IMR-90 (cell line): Measurements from ENCODE around the gene MFSD2A. TPM values are rescaled to one million over a fixed set of nuclear protein-coding genes. Genes with fewer than 3 reads are reported as not detected.

ENCODE experiments used
- ATAC-seq: fragments of 200-7000 bp; cut with Tn5 transposase; 2 replicates; pipeline ENCODE4 v1.9.1; 2020; ENCODE audit warnings: low read depth, mild to moderate bottlenecking, moderate library complexity
- BruUV-seq: library from RNA; stranded (reverse); fragments of 400-500 nt; replicated peaks from 2 replicates; lab custom pipeline; 2021; lab: Mats Ljungman, UMichigan
- CTCF ChIA-PET: fragments of 300-600 bp; formaldehyde crosslinking; extraction: SDS; loops from one replicate; lab custom pipeline; 2021; ENCODE audit warnings: antibody characterized with exemption; lab: Yijun Ruan, JAX
- POLR2A ChIA-PET: fragments of 300-600 bp; sonication (Branson Sonifier 250); formaldehyde crosslinking; loops from one replicate; lab custom pipeline; 2022; ENCODE audit warnings: antibody characterized with exemption; ENCODE audit not compliant: unreplicated experiment; lab: Charles Lee
- DNase-seq: peaks from one replicate; pipeline ENCODE4 v3.0.0; 2013
- H2AFZ ChIP-seq: replicated peaks from 2 replicates; pipeline ENCODE3; 2013; ENCODE audit warnings: low read length, mild to moderate bottlenecking; ENCODE audit not compliant: poor library complexity
- H2AK5ac ChIP-seq: 2 replicates; pipeline ENCODE4 v1.6.1; 2013; ENCODE audit warnings: low read depth, low read length, inconsistent platforms
- H2AK9ac ChIP-seq: replicated peaks from 2 replicates; pipeline ENCODE3; 2013; ENCODE audit warnings: mild to moderate bottlenecking, low read depth, low read length, moderate library complexity; ENCODE audit not compliant: poor library complexity
- H2BK120ac ChIP-seq: 2 replicates; pipeline ENCODE4 v1.6.1; 2013; ENCODE audit warnings: low read depth, low read length, inconsistent platforms
- H2BK15ac ChIP-seq: 3 replicates; pipeline ENCODE4 v1.6.1; 2013; ENCODE audit warnings: low read depth, low read length, inconsistent platforms
- H2BK20ac ChIP-seq: 2 replicates; pipeline ENCODE4 v1.6.1; 2013; ENCODE audit warnings: low read depth, mild to moderate bottlenecking, inconsistent platforms, low read length, moderate library complexity
- H2BK5ac ChIP-seq: 2 replicates; pipeline ENCODE4 v1.6.1; 2013; ENCODE audit warnings: mild to moderate bottlenecking, low read depth, low read length, inconsistent platforms; ENCODE audit not compliant: poor library complexity, severe bottlenecking
- H3K14ac ChIP-seq: replicated peaks from 2 replicates; pipeline ENCODE4 v1.6.1; 2013; ENCODE audit warnings: low read depth, low read length, inconsistent platforms
- H3K18ac ChIP-seq: 2 replicates; pipeline ENCODE4 v1.6.1; 2013; ENCODE audit warnings: low read depth, low read length, control low read depth
- H3K23ac ChIP-seq: 2 replicates; pipeline ENCODE4 v1.6.1; 2013; ENCODE audit warnings: low read depth, low read length, inconsistent platforms
- H3K27ac ChIP-seq: 2 replicates; pipeline ENCODE4 v1.5.1; 2013; ENCODE audit warnings: mild to moderate bottlenecking, control low read depth, low read length; ENCODE audit not compliant: insufficient read depth
- H3K27me3 ChIP-seq: 2 replicates; pipeline ENCODE4 v1.6.1; 2013; ENCODE audit warnings: low read length; ENCODE audit not compliant: control insufficient read depth, insufficient read depth
- H3K36me3 ChIP-seq: 2 replicates; pipeline ENCODE4 v1.6.1; 2013; ENCODE audit warnings: low read length, mixed read lengths; ENCODE audit not compliant: control insufficient read depth, insufficient read depth
- H3K4ac ChIP-seq: 2 replicates; pipeline ENCODE4 v1.6.1; 2013; ENCODE audit warnings: low read depth, low read length, inconsistent platforms
- H3K4me1 ChIP-seq: 2 replicates; pipeline ENCODE4 v1.6.1; 2013; ENCODE audit warnings: low read length, mixed read lengths; ENCODE audit not compliant: control insufficient read depth, insufficient read depth
- H3K4me2 ChIP-seq: 2 replicates; pipeline ENCODE4 v1.6.1; 2013; ENCODE audit warnings: low read depth, mild to moderate bottlenecking, control low read depth, low read length, moderate library complexity
- H3K4me3 ChIP-seq: 2 replicates; pipeline ENCODE4 v1.5.1; 2013; ENCODE audit warnings: low read depth, mild to moderate bottlenecking, control low read depth, low read length, moderate library complexity; ENCODE audit not compliant: insufficient read depth
- H3K56ac ChIP-seq: 2 replicates; pipeline ENCODE4 v1.6.1; 2013; ENCODE audit warnings: low read length, inconsistent platforms; ENCODE audit not compliant: insufficient read depth; ENCODE audit errors: extremely low read depth
- H3K79me1 ChIP-seq, 2 experiments: 2 replicates each; pipeline ENCODE4 v1.6.1; 2013; ENCODE audit warnings: low read length in 2 of 2, inconsistent platforms in 1 of 2, low read depth in 1 of 2
- H3K9ac ChIP-seq: 2 replicates; pipeline ENCODE4 v1.6.1; 2013; ENCODE audit warnings: low read depth, low read length, control low read depth
- H3K9me1 ChIP-seq: 2 replicates; pipeline ENCODE4 v1.6.1; 2013; ENCODE audit warnings: low read length, inconsistent platforms; ENCODE audit not compliant: insufficient read depth
- H3K9me3 ChIP-seq: 2 replicates; pipeline ENCODE4 v1.6.1; 2013; ENCODE audit warnings: low read length; ENCODE audit not compliant: control insufficient read depth, insufficient read depth
- H4K20me1 ChIP-seq: 2 replicates; pipeline ENCODE4 v1.6.1; 2013; ENCODE audit warnings: low read length, inconsistent platforms; ENCODE audit not compliant: insufficient read depth
- H4K5ac ChIP-seq: 2 replicates; pipeline ENCODE4 v1.6.1; 2013; ENCODE audit warnings: mild to moderate bottlenecking, low read depth, low read length, control low read depth
- H4K8ac ChIP-seq, 2 experiments: 2 replicates each; pipeline ENCODE4 v1.6.1; 2013; ENCODE audit warnings: low read depth in 2 of 2, low read length in 2 of 2, control low read depth in 1 of 2, inconsistent platforms in 1 of 2
- H4K91ac ChIP-seq: 2 replicates; pipeline ENCODE4 v1.6.1; 2013; ENCODE audit warnings: low read depth, low read length, inconsistent platforms; ENCODE audit not compliant: insufficient read depth
- BHLHE40 ChIP-seq: fragments of 150-350 bp; IDR thresholded peaks from 2 replicates; pipeline ENCODE4 v1.6.1; 2016; ENCODE audit warnings: mild to moderate bottlenecking, low read depth, low read length
- CEBPB ChIP-seq: IDR thresholded peaks from 2 replicates; pipeline ENCODE4 v1.6.1; 2012; ENCODE audit warnings: low read depth, low read length, improper control_type of control experiment
- CHD1 ChIP-seq: IDR thresholded peaks from 2 replicates; pipeline ENCODE4 v1.6.1; 2012; ENCODE audit warnings: low read depth, low read length, improper control_type of control experiment
- ELK1 ChIP-seq: fragments of 150-350 bp; IDR thresholded peaks from 2 replicates; pipeline ENCODE4 v1.6.1; 2016; ENCODE audit warnings: low read depth, mild to moderate bottlenecking, low read length, moderate library complexity, borderline replicate concordance
- FOS ChIP-seq: fragments of 150-350 bp; IDR thresholded peaks from 2 replicates; pipeline ENCODE4 v1.6.1; 2016; ENCODE audit warnings: low read depth, low read length
- MAFK ChIP-seq: IDR thresholded peaks from 2 replicates; pipeline ENCODE4 v1.6.1; 2012; ENCODE audit warnings: low read depth, low read length, improper control_type of control experiment
- MAZ ChIP-seq: IDR thresholded peaks from 2 replicates; pipeline ENCODE4 v1.6.1; 2012; ENCODE audit warnings: low read depth, mild to moderate bottlenecking, low read length, improper control_type of control experiment, moderate library complexity, borderline replicate concordance
- NFE2L2 ChIP-seq: fragments of 150-350 bp; IDR thresholded peaks from 2 replicates; pipeline ENCODE4 v1.6.1; 2016; ENCODE audit warnings: low read depth, mild to moderate bottlenecking, low read length
- POLR2A ChIP-seq: IDR thresholded peaks from 2 replicates; pipeline ENCODE4 v1.6.1; 2012; ENCODE audit warnings: mild to moderate bottlenecking, low read depth, low read length
- RFX5 ChIP-seq: IDR thresholded peaks from 2 replicates; pipeline ENCODE4 v1.8.0; 2012; ENCODE audit warnings: low read depth, mild to moderate bottlenecking, low read length, moderate library complexity
- SMC3 ChIP-seq: fragments of 150-350 bp; IDR thresholded peaks from 2 replicates; pipeline ENCODE4 v1.6.1; 2016; ENCODE audit warnings: low read depth, mild to moderate bottlenecking, antibody characterized with exemption, low read length, moderate library complexity
- USF2 ChIP-seq: fragments of 150-350 bp; IDR thresholded peaks from 2 replicates; pipeline ENCODE4 v1.6.1; 2017; ENCODE audit warnings: mild to moderate bottlenecking, antibody characterized with exemption, low read length, low read depth
- WGBS, 2 experiments: methylation state at CpG; one replicate each; pipeline versions ENCODE4 v1.1.5 to v1.1.7; 2013; ENCODE audit warnings: missing lambda C conversion rate in 2 of 2; ENCODE audit not compliant: insufficient read length in 1 of 2; ENCODE audit errors: extremely low coverage in 2 of 2; 5-methylcytosine and 5-hydroxymethylcytosine counted together
- dilution Hi-C: fragments of 300-500 bp; cut with HindIII; formaldehyde crosslinking; loops from one replicate; pipeline ENCODE4 v1.14.3; 2018; ENCODE audit warnings: low sequenced_read_pairs; ENCODE audit not compliant: unreplicated experiment
- in situ Hi-C: fragments of 300-500 bp; cut with MboI; formaldehyde crosslinking; loops from 3 replicates; pipeline ENCODE4 v1.14.3; 2019; ENCODE audit warnings: low sequenced_read_pairs, inconsistent platforms, mixed read lengths
- intact Hi-C: fragments of 100-400 bp; cut with micrococcal nuclease; formaldehyde crosslinking; loops from 2 replicates; pipeline ENCODE4 v1.10.0; 2022
- polyA plus RNA-seq, 3 experiments: library from polyadenylated mRNA; depleted of rRNA; stranded (reverse); fragments of >200 nt; gene quantifications; 2 replicates each; pipeline ENCODE4 v1.2.3, GENCODE V29; 2012; ENCODE audit warnings: low replicate concordance in 1 of 3
- total RNA-seq: library from RNA; depleted of rRNA; stranded (reverse); fragments of >200 nt; gene quantifications from 2 replicates; pipeline ENCODE4 v1.2.3, GENCODE V29; 2012

The MFSD2A gene
- total and polyA plus RNA-seq, 2 of the 4 experiments (the other 2 are of a cell fraction): 5.7 to 7.3 TPM

- in situ Hi-C loops: no loop called here
- Histone ChIP-seq H3K79me1 (no peaks in the 10 kb centered on the region), H3K36me3 (no peaks in the 10 kb centered on the region), H3K23ac (no peak overlapping the region), H3K56ac (no peak overlapping the region), H3K9ac (no peak overlapping the region), H3K4me2 (no peak overlapping the region), H2BK15ac (no peak overlapping the region), H2BK120ac (no peak overlapping the region), H2BK5ac (no peak overlapping the region), H3K9me1 (no peaks in the 10 kb centered on the region), H4K8ac (no peak overlapping the region), H3K9me3 (peaks cover 6% of the 10 kb centered on the region), H4K91ac (no peak overlapping the region), H4K5ac (no peak overlapping the region), H3K27me3 (peaks cover 21% of the 10 kb centered on the region), H3K18ac (no peak overlapping the region), H4K20me1 (0 out of 2 replicates have a peak, but pooled peaks cover 2% of the 10 kb centered on the region), H2AFZ (no peak overlapping the region), H3K4ac (no peak overlapping the region), H2BK20ac (no peak overlapping the region), H3K27ac (no peak overlapping the region), H2AK9ac (no peak overlapping the region), H3K4me3 (no peak overlapping the region), H3K14ac (no peak overlapping the region), H3K4me1 (peaks cover 2% of the 10 kb centered on the region; the same call in 1 of the 2 replicates), H2AK5ac (no peak overlapping the region)
- POLR2A ChIA-PET: no interaction called here
- dilution Hi-C loops: no loop called here
- no peak for DNase-seq
- TF ChIP-seq MAZ (no peak), CHD1 (no peak), NFE2L2 (no peak), ELK1 (no peak), USF2 (no peak), POLR2A (no peak), MAFK (no peak), FOS (no peak), CEBPB (no peak), BHLHE40 (no peak), RFX5 (no peak), SMC3 (no peak)
- no TSS peak for BruUV-seq
- CTCF ChIA-PET: interaction anchor here (1.2 kb wide), 1 partner anchor 74 kb away, joined by 3 read pairs; no protein-coding TSS in a partner anchor
- ATAC-seq: no peak
- no CpG with 5 or more reads among the region's 4 CpGs for WGBS, 2 experiments
- intact Hi-C loops: no loop called here
Observed at GRCh38 chr1:39905172-39905571, 49.8 kb upstream of the MFSD2A start.
